CD4-positive, alpha-beta T cell treated with Interleukin-1 beta for 1 hour (primary cell): ENCODE measurements around the gene HSP90AB1.

Experiments used
- DNase-seq, 2 donors: peaks; one replicate each; pipeline ENCODE4 v3.0.0-alpha.2; 2020 to 2022

Gene HSP90AB1

DNA sequence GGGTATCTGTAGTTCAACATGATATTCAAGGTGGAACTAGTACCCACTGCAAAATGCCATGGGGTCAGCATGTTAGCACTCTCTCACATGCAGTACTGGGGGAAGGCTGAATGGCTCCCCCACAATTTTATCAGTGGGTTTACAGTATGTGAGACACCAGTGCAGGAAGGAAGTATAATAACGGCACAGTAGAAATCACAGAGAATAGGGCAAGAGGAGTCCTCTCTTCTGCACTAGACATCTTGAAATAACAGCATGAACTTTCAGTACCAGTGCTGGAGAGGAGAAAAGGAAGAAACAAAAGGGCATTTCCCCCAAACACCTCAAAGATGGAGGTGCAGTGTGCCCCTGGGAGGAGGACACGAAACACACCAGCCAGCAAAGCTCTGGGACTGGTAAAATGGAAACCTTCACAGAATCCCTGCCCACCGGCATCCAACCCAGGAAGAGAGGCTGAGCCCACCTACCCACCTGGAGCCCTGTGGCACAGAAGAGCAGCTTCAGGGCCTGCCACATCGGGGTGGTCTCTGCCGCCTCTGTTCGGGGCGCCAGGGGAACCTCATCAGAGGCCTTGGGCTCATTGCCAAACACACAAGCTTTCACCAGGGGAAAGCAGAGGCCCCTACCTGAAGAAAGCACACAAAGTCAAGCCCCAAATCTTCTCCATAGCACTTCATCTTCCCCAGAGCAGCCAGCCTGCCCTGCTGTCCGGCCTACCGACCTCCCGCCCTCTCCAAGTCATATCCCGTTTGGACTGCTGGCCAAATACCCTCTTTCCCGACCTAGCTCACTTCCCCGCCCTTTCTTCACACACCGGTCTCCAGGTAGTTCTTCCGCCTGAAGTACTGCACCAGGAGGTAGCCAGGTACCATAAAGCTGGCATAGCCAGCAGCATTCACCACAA, 9.2 kb downstream of the HSP90AB1 start:
- DNase-seq, result no peak

DNA sequence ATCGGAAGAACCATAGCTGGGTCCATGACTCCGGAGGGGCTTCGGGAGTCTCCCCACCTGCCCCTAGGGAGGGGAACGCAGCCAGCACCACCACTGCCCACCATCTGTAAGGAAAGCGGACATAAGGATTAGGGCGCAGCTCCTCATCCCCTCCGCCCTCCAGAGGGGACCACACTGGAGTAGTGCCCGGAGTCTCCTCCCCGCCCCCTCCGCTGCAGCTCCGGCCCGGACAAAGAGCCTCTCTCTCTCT, 9.8 kb downstream of the HSP90AB1 start:
- no peak for DNase-seq

DNA sequence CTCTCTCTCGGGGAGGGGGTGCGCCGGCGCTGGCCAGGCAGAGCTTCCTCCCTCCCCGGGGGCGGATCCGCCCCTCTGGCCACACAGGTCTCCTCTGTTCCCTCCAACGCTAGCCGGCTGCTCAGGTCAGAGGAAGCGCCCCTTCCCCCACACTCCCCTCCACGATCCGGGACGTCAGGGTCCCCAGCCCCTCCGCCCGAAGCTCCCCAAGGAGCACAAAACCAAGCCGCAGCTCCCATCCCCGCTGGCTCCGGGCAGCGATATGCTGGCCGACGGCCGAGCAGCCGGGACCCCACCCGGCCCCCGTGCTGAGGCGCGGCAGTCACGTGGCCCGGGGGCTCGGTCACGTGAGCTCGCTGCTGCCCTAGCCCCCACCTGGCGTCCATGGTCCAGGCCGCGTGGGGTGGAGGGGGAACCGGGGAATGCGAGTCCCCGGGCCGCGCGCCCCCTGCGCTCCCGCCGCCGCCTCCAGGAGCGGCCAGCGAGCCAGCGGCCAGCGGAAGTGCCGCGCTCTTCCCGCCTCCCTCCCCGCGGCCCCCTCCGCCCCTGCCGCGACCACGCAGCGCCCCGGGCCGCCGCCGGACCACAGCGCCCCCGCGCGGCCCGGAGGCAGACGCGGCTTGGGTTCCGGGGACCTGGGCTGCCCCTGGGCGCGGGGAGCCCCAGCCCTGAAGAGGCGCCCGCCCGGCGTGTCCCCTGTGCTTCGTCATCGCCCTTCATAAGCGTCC, 10.3 kb downstream of the HSP90AB1 start, which contains the start of gene SLC35B2:
SLC35B2 (minus strand) TSS at position 504 of the 728 bp plus-strand sequence; CDS start at position 386, 118 bp downstream.
- DNase-seq, result peak; percentile 78 to 81

DNA sequence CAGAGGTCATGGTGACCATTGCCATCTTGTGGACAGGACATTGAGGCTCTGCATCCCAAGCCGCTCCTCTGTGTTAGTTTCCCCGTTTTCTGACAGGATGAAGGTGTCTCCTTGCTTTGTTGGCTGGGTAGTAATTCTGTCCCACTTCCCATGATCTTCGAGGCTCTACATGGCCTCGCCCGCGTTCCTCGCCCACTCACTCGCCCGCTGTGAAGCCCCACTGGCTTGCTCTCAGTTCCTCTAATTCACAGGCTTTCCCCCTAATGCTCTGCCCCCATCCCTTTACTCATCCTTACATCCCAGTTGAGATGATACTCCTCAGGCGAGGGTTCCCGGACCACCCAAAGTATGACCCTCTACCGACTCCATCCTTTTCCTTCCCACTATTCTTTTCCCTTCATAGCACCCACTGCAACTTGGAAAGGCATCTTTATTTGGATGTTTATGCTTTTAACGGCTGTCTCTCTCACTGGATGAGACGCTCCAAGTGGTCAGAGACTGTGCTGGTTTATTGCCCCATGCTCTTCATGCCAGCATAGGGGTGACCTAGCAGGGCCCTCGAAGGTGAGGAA, 10.9 kb downstream of the HSP90AB1 start:
- no peak for DNase-seq

DNA sequence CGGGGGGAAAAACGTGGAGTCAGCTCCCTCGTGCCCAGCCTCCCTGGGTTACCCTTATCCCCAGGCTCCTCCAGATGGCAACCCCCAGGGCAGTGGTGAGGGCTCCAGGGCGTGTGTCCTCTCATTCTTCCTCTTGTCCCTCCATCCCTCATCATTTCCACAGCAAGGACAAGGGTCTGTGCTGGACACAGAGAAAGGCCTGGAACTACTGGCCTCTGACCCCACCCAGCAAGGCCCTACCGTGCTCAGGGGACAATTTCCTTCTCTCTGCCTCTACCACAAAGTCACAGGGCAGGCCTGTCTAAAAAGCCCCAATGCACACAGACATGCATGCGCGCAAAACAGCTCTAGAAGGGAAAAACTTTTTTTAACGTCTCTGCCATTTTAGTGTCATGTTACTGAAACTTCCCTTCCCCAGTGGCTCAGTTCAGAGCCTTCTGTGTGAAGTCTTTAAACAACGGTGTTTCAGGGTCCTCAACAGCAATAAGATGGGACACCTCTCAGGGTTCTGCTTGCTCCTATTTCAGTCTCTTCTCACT, 11.5 kb downstream of the HSP90AB1 start:
- no peak for DNase-seq

- no peak for DNase-seq
These were observed 12.0 kb downstream of the HSP90AB1 start for GRCh38 chr6:44258921-44259320.

DNA sequence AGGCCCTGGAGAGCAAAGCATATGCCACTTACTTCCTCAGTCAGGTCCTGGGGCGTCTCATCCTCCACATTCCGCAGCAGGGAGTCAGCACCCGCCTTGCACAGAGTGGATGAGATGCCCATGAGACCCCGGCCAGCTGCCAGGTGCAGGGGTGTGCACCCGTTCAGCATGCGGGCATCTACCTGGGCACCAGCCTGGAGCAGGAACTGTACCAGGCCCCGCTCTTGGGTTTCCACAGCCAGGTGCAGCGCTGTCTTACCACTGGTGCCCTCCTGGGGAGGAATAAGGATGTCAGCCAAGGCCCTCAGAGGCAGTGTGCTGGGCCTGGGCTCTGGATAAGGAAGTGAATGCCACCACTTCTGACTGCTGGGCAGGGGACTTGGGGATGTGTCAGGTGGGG, 13.1 kb downstream of the HSP90AB1 start:
- DNase-seq, result no peak

GRCh38 chr6:44260451-44261297, 13.8 kb downstream of the HSP90AB1 start:
- no peak for DNase-seq

GRCh38 chr6:44261581-44261980, 14.7 kb downstream of the HSP90AB1 start:
- DNase-seq, result no peak

DNA sequence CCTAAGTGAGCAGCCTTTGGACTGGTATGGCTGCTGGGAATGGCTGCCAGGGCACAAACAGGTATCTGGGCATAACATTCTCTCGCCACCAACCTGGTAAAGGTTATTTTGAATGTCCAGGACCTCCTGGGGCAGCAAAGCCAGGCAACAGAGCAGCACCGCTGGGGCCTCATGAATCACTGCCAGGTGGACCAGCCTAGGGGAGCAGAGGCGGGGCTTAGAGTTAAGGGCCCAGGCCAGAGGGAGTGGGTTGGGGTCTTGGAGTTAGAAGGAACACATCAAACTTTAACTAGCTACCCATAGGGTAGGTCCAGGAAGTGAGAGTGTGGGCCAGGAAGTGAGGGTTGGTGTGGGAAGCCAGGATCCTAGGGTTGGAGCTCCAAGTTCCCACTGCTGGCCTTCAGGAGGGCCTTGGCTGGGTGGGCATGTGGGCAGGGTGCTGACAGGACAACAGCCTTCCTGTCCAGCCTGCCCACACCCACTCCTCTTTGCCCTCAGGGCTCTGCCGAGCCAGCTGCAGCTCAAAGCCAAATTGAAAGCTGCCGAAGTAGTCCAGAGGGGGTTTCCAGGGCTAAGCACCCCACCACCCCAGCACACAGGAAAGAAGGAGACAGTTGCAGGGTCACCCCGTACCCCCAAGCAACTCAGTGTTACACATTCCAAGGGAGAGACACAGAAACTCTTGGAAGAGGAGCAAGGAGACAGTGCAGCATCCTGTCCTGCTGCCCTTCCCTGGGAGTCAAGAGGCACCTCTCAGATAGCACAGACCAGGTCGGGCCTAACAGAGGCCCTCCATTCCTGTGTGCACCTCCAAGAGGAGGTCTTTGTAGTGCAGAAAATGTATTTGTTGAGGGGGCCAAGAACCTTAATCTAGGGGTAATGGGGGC, 15.8 kb downstream of the HSP90AB1 start:
- peak in 1 of 2 donors; percentile 22 for DNase-seq

GRCh38 chr6:44263354-44264100, 16.6 kb downstream of the HSP90AB1 start:
- peak; percentile 75 to 81 for DNase-seq

- DNase-seq, result peak; percentile 62 to 86
These were observed 17.5 kb downstream of the HSP90AB1 start for GRCh38 chr6:44264154-44265006.

DNA sequence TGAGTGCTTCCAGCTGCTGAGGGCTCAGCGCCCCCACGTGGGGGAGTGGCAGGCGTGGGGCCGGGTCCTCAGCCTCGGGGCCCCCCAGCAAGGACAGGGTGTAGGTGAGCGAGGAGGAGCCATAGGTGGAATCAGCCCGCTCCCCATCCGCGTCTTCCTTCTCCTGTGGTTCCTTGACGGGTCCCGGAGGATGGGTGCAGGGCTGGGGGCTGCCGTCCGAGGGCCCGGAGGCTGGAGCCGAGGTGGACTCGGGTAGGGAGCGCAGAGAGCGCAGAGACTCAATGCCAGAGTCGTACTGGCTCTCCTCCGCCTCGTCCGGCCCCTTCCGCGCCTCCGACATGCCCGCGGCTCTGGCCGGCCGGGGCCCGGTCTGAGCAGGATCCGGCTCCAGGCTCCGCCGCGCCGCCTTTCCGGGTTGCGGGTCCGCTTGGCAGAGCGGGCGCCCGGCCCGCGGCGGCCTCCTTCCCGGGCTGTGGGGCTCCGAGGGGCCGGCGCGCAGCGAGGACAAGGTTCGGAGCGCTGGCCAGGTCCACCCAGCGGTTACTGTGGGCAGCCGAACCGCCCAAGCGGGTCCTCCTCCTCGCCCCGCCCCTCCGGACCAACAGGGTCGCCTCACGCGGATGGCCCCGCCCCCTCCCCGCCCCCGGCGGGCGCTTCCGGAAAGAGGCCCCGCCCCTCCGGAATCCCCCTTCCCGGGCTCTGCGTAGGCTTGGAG, 18.3 kb downstream of the HSP90AB1 start, which contains the start of gene NFKBIE:
NFKBIE (minus strand) TSS at position 545 of the 715 bp plus-strand sequence; CDS start at position 340, 205 bp downstream.
- DNase-seq, result peak; percentile 96

GRCh38 chr6:44265722-44266233, 18.9 kb downstream of the HSP90AB1 start:
- no peak for DNase-seq

DNA sequence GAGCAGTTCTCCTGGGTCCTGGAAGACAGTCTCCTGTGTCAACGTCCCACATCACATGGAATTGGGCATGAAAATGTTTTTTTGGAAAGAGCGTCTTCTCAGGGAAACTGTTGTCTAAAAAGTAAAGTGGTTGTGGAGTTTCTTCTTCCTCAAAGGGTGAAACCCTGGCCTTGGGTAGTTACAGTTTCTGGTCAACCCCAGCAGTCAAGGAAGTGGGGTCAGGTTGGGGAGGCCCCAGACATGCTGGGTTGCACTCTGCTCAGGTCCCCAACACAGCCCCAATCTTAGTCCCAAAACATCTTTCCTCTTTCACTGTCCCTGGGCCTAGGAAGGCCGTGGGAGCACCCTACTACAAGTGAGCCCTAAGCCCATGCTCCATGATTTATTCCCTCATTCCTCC, 19.4 kb downstream of the HSP90AB1 start:
- DNase-seq, result no peak

DNA sequence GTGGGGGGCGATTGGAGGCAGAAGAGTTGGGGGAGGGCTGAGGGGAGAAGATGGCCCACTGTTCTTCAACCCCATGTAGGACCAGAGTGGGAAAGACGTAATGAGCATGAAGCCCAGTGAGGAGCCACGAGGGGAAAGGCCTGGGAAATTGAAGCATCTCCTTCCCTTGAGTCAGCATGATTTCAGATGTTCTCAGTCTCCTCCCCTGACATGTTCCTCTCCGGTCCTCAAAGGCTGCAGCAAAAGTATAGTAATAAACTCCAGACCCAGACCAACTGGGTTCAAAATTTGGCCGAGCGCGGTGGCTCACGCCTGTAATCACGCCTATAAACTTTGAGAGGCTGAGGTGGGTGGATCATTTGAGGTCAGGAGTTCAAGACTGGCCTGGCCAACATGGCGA, 20.4 kb downstream of the HSP90AB1 start:
- DNase-seq, result no peak

DNA sequence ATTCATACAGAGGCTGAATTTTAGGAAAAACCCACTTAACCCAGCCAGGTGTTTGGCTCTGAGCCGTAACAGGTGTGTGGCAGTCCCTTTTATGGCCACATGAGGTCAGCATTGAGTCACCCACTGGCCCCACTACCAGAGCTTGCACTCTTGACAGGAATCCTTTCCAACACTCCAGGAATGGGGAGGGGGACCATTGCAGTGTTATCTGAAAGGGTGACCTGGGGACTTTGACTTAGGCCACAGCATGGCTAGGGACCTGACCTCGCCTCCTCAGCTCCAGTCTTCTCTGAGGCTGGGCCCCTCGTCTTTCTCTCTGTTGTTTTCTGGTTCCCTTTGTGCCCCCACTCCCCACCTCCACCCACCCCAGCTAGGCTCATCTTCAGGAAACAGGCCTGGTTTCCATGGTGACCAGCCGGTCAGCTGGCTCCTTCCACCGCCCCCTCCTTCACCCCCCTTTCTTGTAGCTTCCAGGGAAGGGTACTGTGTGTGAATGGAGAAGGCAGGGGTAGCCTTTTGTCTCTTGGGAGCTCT, 21.3 kb downstream of the HSP90AB1 start:
- DNase-seq, result peak; percentile 58 to 73

- DNase-seq, result no peak
These were observed 22.4 kb downstream of the HSP90AB1 start for GRCh38 chr6:44269178-44269920.
